Natural killer cell (primary cell): ENCODE data around the gene PFDN2. TPM values are rescaled to one million over a fixed set of nuclear protein-coding genes. Genes with fewer than 3 reads are reported as not detected.
A peak's percentile ranks its signal among the peaks of the same experiment; 100 is the strongest.

Source experiments
- ATAC-seq, 3 donors: fragments of 150-1000 bp in 2 of 3; fragments of 200-7000 bp in 1 of 3; cut with Tn5 transposase; 1 replicate in 1 of 3; 2 replicates in 2 of 3; pipeline ENCODE4 v1.10.0; 2021; ENCODE audit warnings: mild to moderate bottlenecking in 2 of 3, moderate library complexity in 2 of 3
- DNase-seq, 2 donors: peaks; one replicate each; pipeline versions ENCODE4 v3.0.0 to v3.0.0-alpha.2; 2013 to 2021; ENCODE audit warnings: mixed read lengths in 1 of 2
- H3K27ac ChIP-seq: one replicate; pipeline ENCODE4 v1.5.1; 2013; ENCODE audit warnings: mild to moderate bottlenecking, low read length
- H3K27me3 ChIP-seq: one replicate; pipeline ENCODE4 v1.6.1; 2013; ENCODE audit warnings: low read length; ENCODE audit not compliant: control insufficient read depth, insufficient read depth
- H3K36me3 ChIP-seq: one replicate; pipeline ENCODE4 v1.6.1; 2013; ENCODE audit warnings: low read length; ENCODE audit not compliant: control insufficient read depth, insufficient read depth
- H3K4me1 ChIP-seq: one replicate; pipeline ENCODE4 v1.6.1; 2013; ENCODE audit warnings: low read length; ENCODE audit not compliant: control insufficient read depth, insufficient read depth
- H3K4me3 ChIP-seq: one replicate; pipeline ENCODE4 v1.5.1; 2013; ENCODE audit warnings: low read length
- H3K9me3 ChIP-seq: one replicate; pipeline ENCODE4 v1.6.1; 2013; ENCODE audit warnings: low read length; ENCODE audit not compliant: control insufficient read depth, insufficient read depth
- H3K27ac Mint-ChIP-seq, 2 donors: one replicate each; pipeline ENCODE4 v1.8.0; 2022; ENCODE audit warnings: mild to moderate bottlenecking in 2 of 2, mixed read lengths in 2 of 2, moderate library complexity in 1 of 2
- H3K27me3 Mint-ChIP-seq, 2 donors: one replicate each; pipeline ENCODE4 v1.8.0; 2022; ENCODE audit warnings: low read depth in 2 of 2, mixed read lengths in 2 of 2
- H3K36me3 Mint-ChIP-seq: one replicate; pipeline ENCODE4 v1.8.0; 2022; ENCODE audit warnings: mixed read lengths
- H3K4me1 Mint-ChIP-seq, 2 donors: one replicate each; pipeline ENCODE4 v1.8.0; 2022; ENCODE audit warnings: mixed read lengths in 2 of 2
- H3K4me3 Mint-ChIP-seq: one replicate; pipeline ENCODE4 v1.8.0; 2022; ENCODE audit warnings: mild to moderate bottlenecking, moderate library complexity, mixed read lengths
- H3K9me3 Mint-ChIP-seq, 2 donors: one replicate each; pipeline ENCODE4 v1.8.0; 2022; ENCODE audit warnings: mixed read lengths in 2 of 2
- WGBS: methylation state at CpG from one replicate; pipeline ENCODE4 v1.1.7; 2013; ENCODE audit warnings: missing lambda C conversion rate; ENCODE audit not compliant: insufficient coverage; 5-methylcytosine and 5-hydroxymethylcytosine counted together
- intact Hi-C: fragments of 100-400 bp; cut with micrococcal nuclease; formaldehyde crosslinking; loops from one replicate; pipeline ENCODE4 v1.14.2; 2022
- total RNA-seq, 4 donors: library from RNA; stranded (reverse); fragments of 120-200 nt in 1 of 4; gene quantifications; one replicate each; pipeline versions ENCODE4 v1.2.3 to v1.2.4, GENCODE V29; 2013 to 2022
- TF ChIP-seq, protein P1 (sequence below): fragments of 200-600 bp; IDR thresholded peaks from one replicate; pipeline ENCODE4 v1.8.0; 2022; ENCODE audit warnings: antibody characterized with exemption

PFDN2 gene
- total RNA-seq, 3 donors from 2014 or later (not counting 1 experiment from before 2014, with no cell fraction given) = 31.6 to 40.0 (median 35.0) TPM

DNA sequence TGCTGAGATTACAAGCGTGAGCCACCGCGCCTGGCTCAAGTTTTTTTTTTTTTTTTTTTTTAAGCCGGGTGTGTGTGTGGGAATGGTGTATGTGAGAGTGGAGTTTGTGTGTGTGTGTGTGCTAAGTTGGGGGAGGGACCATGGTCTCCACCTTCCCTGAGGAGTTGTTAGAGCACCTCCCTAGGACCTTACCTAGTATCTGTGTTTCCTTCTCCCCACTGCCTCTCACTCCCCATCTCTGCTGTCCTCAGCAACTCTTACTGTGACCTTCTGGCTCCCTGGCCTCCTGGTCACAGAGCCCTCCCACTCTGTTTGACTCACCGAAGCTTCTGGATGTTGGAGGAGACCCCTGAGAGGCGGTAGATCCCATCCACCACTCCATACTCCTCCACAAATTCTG is 58.5 kb downstream of the PFDN2 start:
- Mint-ChIP-seq H3K27ac (peak overlapping the region; percentile 82), H3K27me3 (no peaks in the 10 kb centered on the region), H3K36me3 (no peaks in the 10 kb centered on the region), H3K4me1 (peaks cover 57 to 61% of the 10 kb centered on the region in 2 donors), H3K9me3 (no peaks in the 10 kb centered on the region), H3K4me3 (peak overlapping the region; percentile 25)
- ATAC-seq (no peak), DNase-seq (no peak)
- Histone ChIP-seq H3K36me3 (peaks cover 58% of the 10 kb centered on the region), H3K27ac (no peak overlapping the region), H3K4me3 (no peak overlapping the region), H3K4me1 (peaks cover 49% of the 10 kb centered on the region), H3K9me3 (no peaks in the 10 kb centered on the region), H3K27me3 (no peaks in the 10 kb centered on the region)
- TF ChIP-seq, protein P1, sequence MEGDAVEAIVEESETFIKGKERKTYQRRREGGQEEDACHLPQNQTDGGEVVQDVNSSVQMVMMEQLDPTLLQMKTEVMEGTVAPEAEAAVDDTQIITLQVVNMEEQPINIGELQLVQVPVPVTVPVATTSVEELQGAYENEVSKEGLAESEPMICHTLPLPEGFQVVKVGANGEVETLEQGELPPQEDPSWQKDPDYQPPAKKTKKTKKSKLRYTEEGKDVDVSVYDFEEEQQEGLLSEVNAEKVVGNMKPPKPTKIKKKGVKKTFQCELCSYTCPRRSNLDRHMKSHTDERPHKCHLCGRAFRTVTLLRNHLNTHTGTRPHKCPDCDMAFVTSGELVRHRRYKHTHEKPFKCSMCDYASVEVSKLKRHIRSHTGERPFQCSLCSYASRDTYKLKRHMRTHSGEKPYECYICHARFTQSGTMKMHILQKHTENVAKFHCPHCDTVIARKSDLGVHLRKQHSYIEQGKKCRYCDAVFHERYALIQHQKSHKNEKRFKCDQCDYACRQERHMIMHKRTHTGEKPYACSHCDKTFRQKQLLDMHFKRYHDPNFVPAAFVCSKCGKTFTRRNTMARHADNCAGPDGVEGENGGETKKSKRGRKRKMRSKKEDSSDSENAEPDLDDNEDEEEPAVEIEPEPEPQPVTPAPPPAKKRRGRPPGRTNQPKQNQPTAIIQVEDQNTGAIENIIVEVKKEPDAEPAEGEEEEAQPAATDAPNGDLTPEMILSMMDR = no peak
- intact Hi-C loops = no loop called here
- 92% methylated on average over 2 of the region's 6 CpGs for WGBS

DNA sequence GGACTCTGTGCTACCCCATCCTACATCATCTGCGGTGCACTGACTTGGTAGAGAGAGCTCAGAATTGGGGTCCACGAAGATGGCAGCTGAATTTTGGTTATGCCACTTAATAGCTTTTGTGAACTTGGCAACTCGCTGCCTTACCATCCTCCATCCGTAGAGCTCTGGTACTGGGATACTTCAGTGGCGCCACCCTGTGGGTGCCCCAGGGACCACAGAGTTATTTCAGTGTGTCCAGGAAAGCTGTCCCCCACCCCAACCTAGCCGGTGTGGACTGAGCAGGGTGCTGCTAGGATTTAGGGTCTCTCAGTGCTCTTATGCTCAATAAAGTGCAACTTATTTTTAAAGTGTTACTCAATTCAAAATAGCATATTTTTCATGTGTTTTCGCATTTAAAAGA is 63.0 kb downstream of the PFDN2 start:
- peaks cover 23% of the 10 kb centered on the region for H3K4me1 ChIP-seq
- no peaks in the 10 kb centered on the region for H3K27me3 ChIP-seq
- 93% methylated on average over 7 of the region's 7 CpGs for WGBS
- no peaks in the 10 kb centered on the region for H3K9me3 Mint-ChIP-seq
- intact Hi-C loops = no loop called here
- no peak overlapping the region for H3K27ac Mint-ChIP-seq
- H3K4me1 Mint-ChIP-seq = peaks cover 40 to 47% of the 10 kb centered on the region in 2 donors
- H3K4me3 Mint-ChIP-seq = no peak overlapping the region
- DNase-seq (no peak), ATAC-seq (no peak)
- H3K36me3 ChIP-seq = peaks cover 83% of the 10 kb centered on the region
- no peaks in the 10 kb centered on the region for H3K9me3 ChIP-seq
- no peak overlapping the region for H3K4me3 ChIP-seq
- H3K36me3 Mint-ChIP-seq = peaks cover 15% of the 10 kb centered on the region
- TF ChIP-seq, protein P1 = no peak
- no peaks in the 10 kb centered on the region for H3K27me3 Mint-ChIP-seq
- H3K27ac ChIP-seq = no peak overlapping the region

DNA sequence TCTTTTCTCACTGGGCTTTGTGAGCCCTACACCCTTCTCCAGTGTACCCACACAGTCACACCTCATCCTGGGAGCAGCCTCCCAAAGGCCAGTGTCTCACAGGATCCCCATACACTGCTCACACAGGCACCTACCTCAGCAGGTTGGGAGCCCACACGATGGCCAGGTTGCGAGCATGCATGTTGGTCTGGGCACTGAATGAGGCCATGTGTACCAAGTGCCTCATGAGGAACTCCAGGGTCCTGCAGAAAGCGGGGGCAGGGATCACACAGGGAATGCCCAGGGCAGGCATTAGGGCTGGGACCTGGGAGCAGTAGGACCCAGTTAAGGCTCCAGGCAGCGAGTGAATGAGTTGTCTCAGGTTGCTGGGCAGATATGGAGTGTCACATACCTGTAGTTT is 63.6 kb downstream of the PFDN2 start:
- Mint-ChIP-seq H3K9me3 (no peaks in the 10 kb centered on the region), H3K27ac (peak overlapping the region in 1 of 2 donors; percentile 70), H3K4me1 (peaks cover 35 to 45% of the 10 kb centered on the region in 2 donors), H3K27me3 (no peaks in the 10 kb centered on the region), H3K4me3 (no peak overlapping the region), H3K36me3 (peaks cover 15% of the 10 kb centered on the region)
- Histone ChIP-seq H3K27me3 (no peaks in the 10 kb centered on the region), H3K27ac (no peak overlapping the region), H3K4me3 (no peak overlapping the region), H3K9me3 (no peaks in the 10 kb centered on the region), H3K4me1 (peaks cover 17% of the 10 kb centered on the region), H3K36me3 (peaks cover 83% of the 10 kb centered on the region)
- no peak for DNase-seq
- TF ChIP-seq, protein P1 = no peak
- intact Hi-C loops = no loop called here
- no peak for ATAC-seq
- WGBS = 98% methylated on average over 4 of the region's 4 CpGs

DNA sequence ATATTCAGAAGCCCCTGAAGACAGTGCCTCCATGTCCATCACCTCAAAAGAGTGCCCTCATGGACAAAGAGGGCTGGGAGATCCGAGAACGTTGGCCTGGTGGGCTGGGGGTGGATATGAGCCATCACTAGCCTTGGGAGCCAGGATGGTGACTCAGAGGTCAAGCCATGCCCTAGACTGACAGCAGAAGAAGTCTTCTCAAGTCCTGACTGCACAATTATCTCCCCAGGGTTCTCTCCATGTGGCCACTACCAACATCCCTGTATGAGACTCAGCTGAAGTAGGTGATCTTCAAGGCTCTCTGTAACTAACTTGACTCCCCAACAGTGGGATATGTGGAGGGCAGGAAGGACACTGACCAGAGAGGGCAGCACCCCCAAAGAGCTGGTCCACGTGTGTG is 64.9 kb downstream of the PFDN2 start:
- no peak overlapping the region for H3K4me3 ChIP-seq
- H3K36me3 ChIP-seq = peaks cover 91% of the 10 kb centered on the region
- Mint-ChIP-seq H3K27ac (peak overlapping the region; percentile 69 to 71), H3K4me3 (no peak overlapping the region), H3K36me3 (peaks cover 15% of the 10 kb centered on the region), H3K4me1 (peaks cover 34 to 55% of the 10 kb centered on the region in 2 donors), H3K9me3 (no peaks in the 10 kb centered on the region), H3K27me3 (no peaks in the 10 kb centered on the region)
- no peaks in the 10 kb centered on the region for H3K27me3 ChIP-seq
- H3K27ac ChIP-seq = no peak overlapping the region
- H3K4me1 ChIP-seq = peaks cover 19% of the 10 kb centered on the region
- ATAC-seq (no peak), DNase-seq (no peak)
- 95% methylated on average over 3 of the region's 3 CpGs for WGBS
- TF ChIP-seq, protein P1 = no peak
- intact Hi-C loops = no loop called here
- no peaks in the 10 kb centered on the region for H3K9me3 ChIP-seq
